Panc1 (cell line): ENCODE data around the gene WDR82. TPM values are rescaled to one million over a fixed set of nuclear protein-coding genes. Genes with fewer than 3 reads are reported as not detected.
A peak's percentile ranks its signal among the peaks of the same experiment; 100 is the strongest.

Experiments used
- ATAC-seq: fragments of 200-7000 bp; cut with Tn5 transposase; 2 replicates; pipeline ENCODE4 v1.9.1; 2020; ENCODE audit warnings: mild to moderate bottlenecking, moderate library complexity
- BruUV-seq: library from RNA; stranded (reverse); fragments of 400-500 nt; replicated peaks from 2 replicates; lab custom pipeline; 2021; lab: Mats Ljungman, UMichigan
- CTCF ChIA-PET: fragments of 300-600 bp; sonication (Branson Sonifier 250); formaldehyde crosslinking; loops from one replicate; lab custom pipeline; 2022; ENCODE audit warnings: antibody characterized with exemption; lab: Charles Lee
- POLR2A ChIA-PET: fragments of 300-600 bp; sonication (Branson Sonifier 250); formaldehyde crosslinking; loops from one replicate; lab custom pipeline; 2022; ENCODE audit warnings: antibody characterized with exemption; lab: Charles Lee
- DNase-seq: peaks from one replicate; pipeline ENCODE4 v3.0.0-alpha.2; 2010; ENCODE audit warnings: low read depth, low spot score
- H3K27ac ChIP-seq: 2 replicates; pipeline ENCODE4 v1.5.1; 2011; ENCODE audit warnings: mild to moderate bottlenecking, low read length, inconsistent platforms
- H3K27me3 ChIP-seq: fragments of 200-500 bp; sonication (Bioruptor generic); 2 replicates; pipeline ENCODE4 v1.6.0; 2014; ENCODE audit warnings: low read length, inconsistent platforms; ENCODE audit not compliant: control insufficient read depth, insufficient read depth
- H3K36me3 ChIP-seq: fragments of 200-500 bp; sonication (Bioruptor generic); 2 replicates; pipeline ENCODE4 v1.5.1; 2014; ENCODE audit warnings: inconsistent platforms, mild to moderate bottlenecking, low read length, moderate library complexity; ENCODE audit not compliant: control insufficient read depth, insufficient read depth
- H3K4me1 ChIP-seq: 2 replicates; pipeline ENCODE4 v1.5.1; 2011; ENCODE audit warnings: inconsistent platforms, mild to moderate bottlenecking, low read length, moderate library complexity; ENCODE audit not compliant: control insufficient read depth, insufficient read depth
- H3K4me3 ChIP-seq, 2 experiments: 2 replicates each; pipeline ENCODE4 v1.5.1; 2011 to 2012; ENCODE audit warnings: low read depth in 2 of 2, low read length in 2 of 2, mild to moderate bottlenecking in 2 of 2, inconsistent platforms in 1 of 2, moderate library complexity in 1 of 2
- H3K9me3 ChIP-seq: fragments of 200-500 bp; sonication (Bioruptor generic); 2 replicates; pipeline ENCODE4 v1.5.1; 2014; ENCODE audit warnings: low read depth, mild to moderate bottlenecking, inconsistent platforms, low read length, moderate library complexity; ENCODE audit not compliant: control insufficient read depth, insufficient read depth
- POLR2AphosphoS5 ChIP-seq: IDR thresholded peaks from 2 replicates; pipeline ENCODE4 v1.6.1; 2012; ENCODE audit warnings: mild to moderate bottlenecking, low read depth, low read length, moderate library complexity
- TCF7L2 ChIP-seq: IDR thresholded peaks from 2 replicates; pipeline ENCODE4 v1.6.1; 2011; ENCODE audit warnings: mild to moderate bottlenecking, low read depth, low read length, inconsistent platforms
- in situ Hi-C: cut with HindIII; loops from 2 replicates; pipeline ENCODE4 v1.10.0; 2016; ENCODE audit warnings: low sequenced_read_pairs, low pct_unique_long_range_greater_than_20kb
- intact Hi-C: fragments of 100-400 bp; cut with micrococcal nuclease; formaldehyde crosslinking; loops from one replicate; pipeline ENCODE4 v1.10.0; 2022; ENCODE audit not compliant: unreplicated experiment
- total RNA-seq: library from RNA; stranded (reverse); gene quantifications from one replicate; pipeline ENCODE4 v1.2.1, GENCODE V29; 2021; ENCODE audit not compliant: unreplicated experiment
- TF ChIP-seq, protein P1 (sequence below), 2 experiments: IDR thresholded peaks; 2 replicates each; pipeline ENCODE4 v1.6.1; 2011 to 2012; ENCODE audit warnings: low read depth in 2 of 2, control low read depth in 1 of 2, low read length in 1 of 2, mild to moderate bottlenecking in 1 of 2, moderate library complexity in 1 of 2; ENCODE audit not compliant: insufficient read depth in 1 of 2
- TF ChIP-seq, protein P2 (sequence below): fragments of 450-650 bp; IDR thresholded peaks from 2 replicates; pipeline ENCODE4 v1.5.1; 2017; ENCODE audit warnings: mild to moderate bottlenecking

The WDR82 gene
- total RNA-seq, 1 experiment from 2014 or later, result 57.9 TPM

DNA sequence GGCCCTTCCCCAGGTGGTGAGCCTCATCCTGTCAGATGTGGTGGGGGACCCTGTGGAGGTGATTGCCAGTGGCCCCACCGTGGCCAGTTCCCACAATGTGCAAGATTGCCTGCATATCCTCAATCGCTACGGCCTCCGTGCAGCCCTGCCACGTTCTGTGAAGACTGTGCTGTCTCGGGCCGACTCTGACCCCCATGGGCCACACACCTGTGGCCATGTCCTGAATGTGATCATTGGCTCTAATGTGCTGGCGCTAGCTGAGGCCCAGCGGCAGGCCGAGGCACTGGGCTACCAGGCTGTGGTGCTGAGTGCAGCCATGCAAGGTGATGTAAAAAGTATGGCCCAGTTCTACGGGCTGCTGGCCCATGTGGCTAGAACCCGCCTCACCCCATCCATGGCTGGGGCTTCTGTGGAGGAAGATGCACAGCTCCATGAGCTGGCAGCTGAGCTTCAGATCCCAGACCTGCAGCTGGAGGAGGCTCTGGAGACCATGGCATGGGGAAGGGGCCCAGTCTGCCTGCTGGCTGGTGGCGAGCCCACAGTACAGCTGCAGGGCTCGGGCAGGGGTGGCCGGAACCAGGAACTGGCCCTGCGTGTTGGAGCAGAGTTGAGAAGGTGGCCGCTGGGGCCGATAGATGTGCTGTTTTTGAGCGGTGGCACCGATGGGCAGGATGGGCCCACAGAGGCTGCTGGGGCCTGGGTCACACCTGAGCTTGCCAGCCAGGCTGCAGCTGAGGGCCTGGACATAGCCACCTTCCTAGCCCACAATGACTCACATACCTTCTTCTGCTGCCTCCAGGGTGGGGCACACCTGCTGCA, 14.0 kb upstream of the WDR82 start:
- Histone ChIP-seq H3K4me3 (no peak overlapping the region), H3K9me3 (no peaks in the 10 kb centered on the region), H3K27me3 (no peaks in the 10 kb centered on the region), H3K4me1 (no peaks in the 10 kb centered on the region), H3K36me3 (no peaks in the 10 kb centered on the region), H3K27ac (no peak overlapping the region)
- CTCF ChIA-PET, result no interaction called here
- POLR2A ChIA-PET, result no interaction called here
- DNase-seq (no peak), ATAC-seq (no peak)
- intact Hi-C loops, result loop anchor here (5.0 kb wide), 1 partner anchor 155 kb away; the partner anchor contains the start of gene SEMA3G
- in situ Hi-C loops, result no loop called here
- TF ChIP-seq TCF7L2, result no peak
- no TSS peak for BruUV-seq

DNA sequence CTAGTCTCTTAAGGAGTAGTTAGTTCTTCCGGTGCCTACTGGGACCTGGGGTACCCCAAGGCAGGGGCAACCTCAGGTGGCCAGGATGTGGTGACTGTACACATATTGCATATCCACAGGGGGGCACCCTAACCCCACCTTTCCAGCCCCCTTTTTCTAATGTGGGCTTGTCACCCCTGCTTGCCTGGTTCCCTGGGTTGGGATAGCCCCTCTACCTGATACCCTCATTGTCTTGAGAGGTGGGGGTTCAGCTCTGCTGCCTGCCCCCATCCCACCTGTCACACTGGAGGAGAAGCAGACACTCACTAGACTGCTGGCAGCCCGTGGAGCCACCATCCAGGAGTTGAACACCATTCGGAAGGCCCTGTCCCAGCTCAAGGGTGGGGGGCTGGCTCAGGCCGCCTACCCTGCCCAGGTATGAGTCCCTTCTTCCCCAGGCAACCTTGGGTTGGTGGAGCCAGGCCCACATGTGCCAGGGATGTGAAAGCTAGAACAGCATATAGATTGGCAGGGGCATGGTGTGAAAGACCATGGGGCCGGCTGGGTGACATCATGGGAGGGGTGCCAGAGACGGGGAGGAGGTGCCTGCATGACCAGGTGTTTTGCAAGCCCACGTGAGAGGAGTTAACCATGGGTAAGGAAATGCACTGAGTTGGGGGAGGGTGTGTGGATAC, 13.2 kb upstream of the WDR82 start:
- no peak overlapping the region for H3K27ac ChIP-seq
- ATAC-seq (no peak), DNase-seq (no peak)
- in situ Hi-C loops, result no loop called here
- no peaks in the 10 kb centered on the region for H3K9me3 ChIP-seq
- ChIA-PET POLR2A (no interaction called here), CTCF (no interaction called here)
- TF ChIP-seq POLR2AphosphoS5, result no peak
- TF ChIP-seq, protein P1, sequence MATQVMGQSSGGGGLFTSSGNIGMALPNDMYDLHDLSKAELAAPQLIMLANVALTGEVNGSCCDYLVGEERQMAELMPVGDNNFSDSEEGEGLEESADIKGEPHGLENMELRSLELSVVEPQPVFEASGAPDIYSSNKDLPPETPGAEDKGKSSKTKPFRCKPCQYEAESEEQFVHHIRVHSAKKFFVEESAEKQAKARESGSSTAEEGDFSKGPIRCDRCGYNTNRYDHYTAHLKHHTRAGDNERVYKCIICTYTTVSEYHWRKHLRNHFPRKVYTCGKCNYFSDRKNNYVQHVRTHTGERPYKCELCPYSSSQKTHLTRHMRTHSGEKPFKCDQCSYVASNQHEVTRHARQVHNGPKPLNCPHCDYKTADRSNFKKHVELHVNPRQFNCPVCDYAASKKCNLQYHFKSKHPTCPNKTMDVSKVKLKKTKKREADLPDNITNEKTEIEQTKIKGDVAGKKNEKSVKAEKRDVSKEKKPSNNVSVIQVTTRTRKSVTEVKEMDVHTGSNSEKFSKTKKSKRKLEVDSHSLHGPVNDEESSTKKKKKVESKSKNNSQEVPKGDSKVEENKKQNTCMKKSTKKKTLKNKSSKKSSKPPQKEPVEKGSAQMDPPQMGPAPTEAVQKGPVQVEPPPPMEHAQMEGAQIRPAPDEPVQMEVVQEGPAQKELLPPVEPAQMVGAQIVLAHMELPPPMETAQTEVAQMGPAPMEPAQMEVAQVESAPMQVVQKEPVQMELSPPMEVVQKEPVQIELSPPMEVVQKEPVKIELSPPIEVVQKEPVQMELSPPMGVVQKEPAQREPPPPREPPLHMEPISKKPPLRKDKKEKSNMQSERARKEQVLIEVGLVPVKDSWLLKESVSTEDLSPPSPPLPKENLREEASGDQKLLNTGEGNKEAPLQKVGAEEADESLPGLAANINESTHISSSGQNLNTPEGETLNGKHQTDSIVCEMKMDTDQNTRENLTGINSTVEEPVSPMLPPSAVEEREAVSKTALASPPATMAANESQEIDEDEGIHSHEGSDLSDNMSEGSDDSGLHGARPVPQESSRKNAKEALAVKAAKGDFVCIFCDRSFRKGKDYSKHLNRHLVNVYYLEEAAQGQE (IDR thresholded peaks at IDR 0.05; ENCODE audit: insufficient read depth in 1 of 2, low read depth in 2 of 2, low read length in 1 of 2), result no peak
- no peak for TF ChIP-seq TCF7L2
- TF ChIP-seq, protein P2, sequence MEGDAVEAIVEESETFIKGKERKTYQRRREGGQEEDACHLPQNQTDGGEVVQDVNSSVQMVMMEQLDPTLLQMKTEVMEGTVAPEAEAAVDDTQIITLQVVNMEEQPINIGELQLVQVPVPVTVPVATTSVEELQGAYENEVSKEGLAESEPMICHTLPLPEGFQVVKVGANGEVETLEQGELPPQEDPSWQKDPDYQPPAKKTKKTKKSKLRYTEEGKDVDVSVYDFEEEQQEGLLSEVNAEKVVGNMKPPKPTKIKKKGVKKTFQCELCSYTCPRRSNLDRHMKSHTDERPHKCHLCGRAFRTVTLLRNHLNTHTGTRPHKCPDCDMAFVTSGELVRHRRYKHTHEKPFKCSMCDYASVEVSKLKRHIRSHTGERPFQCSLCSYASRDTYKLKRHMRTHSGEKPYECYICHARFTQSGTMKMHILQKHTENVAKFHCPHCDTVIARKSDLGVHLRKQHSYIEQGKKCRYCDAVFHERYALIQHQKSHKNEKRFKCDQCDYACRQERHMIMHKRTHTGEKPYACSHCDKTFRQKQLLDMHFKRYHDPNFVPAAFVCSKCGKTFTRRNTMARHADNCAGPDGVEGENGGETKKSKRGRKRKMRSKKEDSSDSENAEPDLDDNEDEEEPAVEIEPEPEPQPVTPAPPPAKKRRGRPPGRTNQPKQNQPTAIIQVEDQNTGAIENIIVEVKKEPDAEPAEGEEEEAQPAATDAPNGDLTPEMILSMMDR, result peak; percentile 74
- H3K27me3 ChIP-seq, result no peaks in the 10 kb centered on the region
- no peaks in the 10 kb centered on the region for H3K36me3 ChIP-seq
- H3K4me3 ChIP-seq, result no peak overlapping the region
- peaks cover 3% of the 10 kb centered on the region; the same call in 1 of the 2 replicates for H3K4me1 ChIP-seq
- BruUV-seq, result no TSS peak
- intact Hi-C loops, result loop anchor here (2.0 to 5.0 kb wide), 2 partner anchors 47 to 156 kb away; partner anchors contain the start of gene SEMA3G
